MM.1S (cell line): ENCODE data around the gene GPR143.

Source experiments
- EZH2 ChIP-seq: fragments of 300-600 bp; sonication (generic); optimal IDR thresholded peaks from 2 replicates; pipeline ENCODE3; 2017; ENCODE audit warnings: low read depth, mild to moderate bottlenecking, antibody characterized with exemption, low read length, mixed read lengths
- EZH2phosphoT487 ChIP-seq: fragments of 300-600 bp; sonication (generic); IDR thresholded peaks from 2 replicates; pipeline ENCODE4 v1.6.1; 2018; ENCODE audit warnings: antibody characterized with exemption, low read length
- TF ChIP-seq, protein P1 (sequence below): fragments of 300-600 bp; sonication (generic); IDR thresholded peaks from 2 replicates; pipeline ENCODE4 v1.5.1; 2016; ENCODE audit warnings: antibody characterized with exemption, low read length, mixed read lengths

DNA sequence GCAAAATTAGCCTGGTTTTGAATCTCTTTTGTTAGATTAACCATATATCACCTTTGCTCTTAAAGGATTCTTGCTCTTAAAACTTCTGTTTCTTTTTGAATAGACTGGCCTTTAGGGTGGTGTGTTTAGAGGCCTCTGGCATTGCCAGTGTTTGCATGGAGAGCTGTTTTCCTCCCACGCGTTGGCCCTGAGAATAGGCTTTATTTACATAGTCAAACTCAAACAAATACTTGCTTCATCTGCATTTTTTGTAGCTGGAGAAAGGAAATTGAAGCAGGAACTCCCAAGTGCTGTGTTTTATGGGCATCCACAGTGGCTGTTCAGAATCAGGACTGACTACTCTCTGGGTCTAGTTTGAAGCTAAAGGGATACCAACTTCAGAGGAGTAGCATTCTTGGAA lies 23.3 kb upstream of the GPR143 start:
- TF ChIP-seq EZH2 (no peak), EZH2phosphoT487 (no peak)
- TF ChIP-seq, protein P1, sequence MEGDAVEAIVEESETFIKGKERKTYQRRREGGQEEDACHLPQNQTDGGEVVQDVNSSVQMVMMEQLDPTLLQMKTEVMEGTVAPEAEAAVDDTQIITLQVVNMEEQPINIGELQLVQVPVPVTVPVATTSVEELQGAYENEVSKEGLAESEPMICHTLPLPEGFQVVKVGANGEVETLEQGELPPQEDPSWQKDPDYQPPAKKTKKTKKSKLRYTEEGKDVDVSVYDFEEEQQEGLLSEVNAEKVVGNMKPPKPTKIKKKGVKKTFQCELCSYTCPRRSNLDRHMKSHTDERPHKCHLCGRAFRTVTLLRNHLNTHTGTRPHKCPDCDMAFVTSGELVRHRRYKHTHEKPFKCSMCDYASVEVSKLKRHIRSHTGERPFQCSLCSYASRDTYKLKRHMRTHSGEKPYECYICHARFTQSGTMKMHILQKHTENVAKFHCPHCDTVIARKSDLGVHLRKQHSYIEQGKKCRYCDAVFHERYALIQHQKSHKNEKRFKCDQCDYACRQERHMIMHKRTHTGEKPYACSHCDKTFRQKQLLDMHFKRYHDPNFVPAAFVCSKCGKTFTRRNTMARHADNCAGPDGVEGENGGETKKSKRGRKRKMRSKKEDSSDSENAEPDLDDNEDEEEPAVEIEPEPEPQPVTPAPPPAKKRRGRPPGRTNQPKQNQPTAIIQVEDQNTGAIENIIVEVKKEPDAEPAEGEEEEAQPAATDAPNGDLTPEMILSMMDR, result no peak
